Progenitor cell of endocrine pancreas (in vitro differentiated cells): ENCODE results near the gene YTHDF1. TPM values are rescaled to one million over a fixed set of nuclear protein-coding genes. Genes with fewer than 3 reads are reported as not detected.
"Not testable (repeated sequence)": the region's sequence is repeated elsewhere in the genome, so short reads cannot be mapped to it uniquely, and the experiment has no call there.

Source experiments
- DNase-seq: peaks from one replicate; pipeline ENCODE4 v3.0.0; 2021; ENCODE audit warnings: low spot score; ENCODE audit not compliant: unreplicated experiment
- H3K27ac Mint-ChIP-seq: 2 replicates; pipeline ENCODE4 v1.8.0; 2021; ENCODE audit warnings: mild to moderate bottlenecking, moderate library complexity, mixed read lengths
- H3K27me3 Mint-ChIP-seq: 2 replicates; pipeline ENCODE4 v1.8.0; 2021; ENCODE audit warnings: mixed read lengths
- H3K36me3 Mint-ChIP-seq: 2 replicates; pipeline ENCODE4 v1.8.0; 2022; ENCODE audit warnings: mixed read lengths; ENCODE audit not compliant: insufficient read depth
- H3K4me1 Mint-ChIP-seq: 2 replicates; pipeline ENCODE4 v1.8.0; 2021; ENCODE audit warnings: low read depth, mixed read lengths
- H3K4me3 Mint-ChIP-seq: 2 replicates; pipeline ENCODE4 v1.8.0; 2021; ENCODE audit warnings: low read depth, mild to moderate bottlenecking, moderate library complexity, mixed read lengths
- H3K9me3 Mint-ChIP-seq: 2 replicates; pipeline ENCODE4 v1.8.0; 2021; ENCODE audit warnings: low read depth, mixed read lengths
- total RNA-seq: library from RNA; stranded (reverse); gene quantifications from 2 replicates; pipeline ENCODE4 v1.2.1, GENCODE V29; 2021
- TF ChIP-seq, protein P1 (sequence below): fragments of 200-600 bp; sonication (generic); IDR thresholded peaks from one replicate; pipeline ENCODE4 v1.5.0; 2021; ENCODE audit warnings: antibody characterized with exemption, mild to moderate bottlenecking; ENCODE audit not compliant: unreplicated experiment

The YTHDF1 gene
- total RNA-seq, 1 donor from 2014 or later = 53.8 TPM

DNA sequence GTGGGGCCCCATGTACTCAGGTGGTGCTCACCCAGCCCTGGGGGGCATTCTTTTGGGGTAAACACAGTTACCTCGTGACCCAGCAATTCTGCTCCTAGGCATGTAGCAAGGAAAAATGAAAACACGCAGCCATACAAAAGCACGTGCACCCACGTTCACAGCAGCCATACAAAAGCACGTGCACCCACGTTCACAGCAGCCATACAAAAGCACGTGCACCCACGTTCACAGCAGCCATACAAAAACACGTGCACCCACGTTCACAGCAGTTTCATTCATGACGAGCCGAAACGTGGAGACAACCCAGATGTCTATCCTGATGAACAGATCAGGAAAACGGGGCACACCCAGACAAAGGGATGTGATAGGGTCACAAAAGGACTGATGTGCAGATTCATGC, 57.1 kb downstream of the YTHDF1 start:
- peaks cover 31% of the 10 kb centered on the region for H3K27me3 Mint-ChIP-seq
- H3K4me1 Mint-ChIP-seq = no peaks in the 10 kb centered on the region
- H3K4me3 Mint-ChIP-seq = no peak overlapping the region
- no peak overlapping the region for H3K27ac Mint-ChIP-seq
- no peaks in the 10 kb centered on the region for H3K9me3 Mint-ChIP-seq
- H3K36me3 Mint-ChIP-seq = no peaks in the 10 kb centered on the region
- DNase-seq = no peak
- TF ChIP-seq, protein P1, sequence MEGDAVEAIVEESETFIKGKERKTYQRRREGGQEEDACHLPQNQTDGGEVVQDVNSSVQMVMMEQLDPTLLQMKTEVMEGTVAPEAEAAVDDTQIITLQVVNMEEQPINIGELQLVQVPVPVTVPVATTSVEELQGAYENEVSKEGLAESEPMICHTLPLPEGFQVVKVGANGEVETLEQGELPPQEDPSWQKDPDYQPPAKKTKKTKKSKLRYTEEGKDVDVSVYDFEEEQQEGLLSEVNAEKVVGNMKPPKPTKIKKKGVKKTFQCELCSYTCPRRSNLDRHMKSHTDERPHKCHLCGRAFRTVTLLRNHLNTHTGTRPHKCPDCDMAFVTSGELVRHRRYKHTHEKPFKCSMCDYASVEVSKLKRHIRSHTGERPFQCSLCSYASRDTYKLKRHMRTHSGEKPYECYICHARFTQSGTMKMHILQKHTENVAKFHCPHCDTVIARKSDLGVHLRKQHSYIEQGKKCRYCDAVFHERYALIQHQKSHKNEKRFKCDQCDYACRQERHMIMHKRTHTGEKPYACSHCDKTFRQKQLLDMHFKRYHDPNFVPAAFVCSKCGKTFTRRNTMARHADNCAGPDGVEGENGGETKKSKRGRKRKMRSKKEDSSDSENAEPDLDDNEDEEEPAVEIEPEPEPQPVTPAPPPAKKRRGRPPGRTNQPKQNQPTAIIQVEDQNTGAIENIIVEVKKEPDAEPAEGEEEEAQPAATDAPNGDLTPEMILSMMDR = no peak

DNA sequence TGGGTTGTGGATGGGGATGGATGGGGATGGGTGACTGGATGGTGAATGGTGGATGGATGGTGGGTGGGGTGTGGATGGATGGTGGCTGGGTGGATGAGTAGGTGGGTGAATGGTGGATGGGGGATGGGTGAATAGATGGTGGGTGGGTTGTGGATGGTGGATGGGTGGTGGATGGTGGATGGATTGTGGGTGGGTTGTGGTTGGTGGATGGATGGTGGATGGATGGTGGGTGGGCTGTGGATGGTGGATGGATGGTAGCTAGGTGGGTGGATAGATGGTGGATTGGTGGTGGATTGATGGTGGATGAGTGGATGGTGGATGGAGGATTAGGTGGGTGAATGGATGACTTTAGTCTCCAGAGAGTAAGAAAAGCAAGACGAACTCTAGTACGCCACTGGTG, 57.6 kb downstream of the YTHDF1 start:
- DNase-seq = no peak
- Mint-ChIP-seq H3K27me3 (peaks cover 32% of the 10 kb centered on the region), H3K4me3 (no peak overlapping the region), H3K27ac (no peak overlapping the region), H3K4me1 (no peaks in the 10 kb centered on the region), H3K9me3 (no peaks in the 10 kb centered on the region), H3K36me3 (no peaks in the 10 kb centered on the region)
- TF ChIP-seq, protein P1 = no peak

DNA sequence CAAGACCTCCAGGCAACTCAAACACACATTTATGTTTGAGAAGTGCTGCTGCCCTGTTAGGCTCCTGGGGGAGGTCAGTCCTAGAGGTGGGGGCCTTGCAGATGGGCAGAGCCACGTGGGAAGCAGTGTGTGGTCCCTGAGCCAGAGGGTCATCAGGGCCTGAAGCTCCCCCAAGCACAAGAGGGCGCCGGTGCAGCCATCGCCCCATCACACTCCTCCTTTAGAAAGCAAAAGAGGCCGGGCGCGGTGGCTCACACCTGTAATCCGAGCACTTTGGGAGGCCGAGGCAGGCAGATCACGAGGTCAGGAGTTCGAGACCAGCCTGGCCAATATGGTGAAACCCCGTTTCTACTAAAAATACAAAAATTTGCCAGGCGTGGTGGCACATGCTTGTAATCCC, 58.5 kb downstream of the YTHDF1 start:
- H3K4me1 Mint-ChIP-seq, H3K36me3 Mint-ChIP-seq, H3K27ac Mint-ChIP-seq, H3K4me3 Mint-ChIP-seq, DNase-seq, H3K9me3 Mint-ChIP-seq: not testable (repeated sequence)
- peaks cover 27% of the 10 kb centered on the region for H3K27me3 Mint-ChIP-seq

DNA sequence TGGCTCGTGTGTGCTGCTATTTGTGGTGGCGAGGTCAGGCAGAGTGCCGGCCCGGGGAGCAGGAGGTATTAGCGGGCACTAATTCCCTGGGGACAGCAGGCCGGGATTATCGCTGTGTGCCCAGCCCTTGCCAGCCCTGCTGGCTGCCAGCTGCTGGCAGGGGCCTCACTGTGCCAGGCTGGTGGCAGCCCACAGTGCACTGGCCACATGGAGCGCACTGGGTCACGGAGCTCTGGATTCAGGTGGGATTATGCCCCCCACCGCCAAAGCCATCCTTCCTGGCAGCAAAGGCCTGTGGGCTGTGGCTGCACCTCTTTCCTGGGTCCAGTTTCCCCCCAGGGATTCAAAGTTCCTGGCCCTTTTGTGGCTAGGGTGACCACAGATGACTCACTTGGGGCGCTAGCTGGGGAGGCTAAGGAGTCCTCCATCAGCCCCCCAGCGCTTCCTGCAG, 59.7 kb downstream of the YTHDF1 start:
- Mint-ChIP-seq H3K27ac (no peak overlapping the region), H3K9me3 (no peaks in the 10 kb centered on the region), H3K36me3 (no peaks in the 10 kb centered on the region), H3K4me1 (no peaks in the 10 kb centered on the region), H3K4me3 (no peak overlapping the region), H3K27me3 (peaks cover 20% of the 10 kb centered on the region)
- TF ChIP-seq, protein P1 = no peak
- DNase-seq = no peak

DNA sequence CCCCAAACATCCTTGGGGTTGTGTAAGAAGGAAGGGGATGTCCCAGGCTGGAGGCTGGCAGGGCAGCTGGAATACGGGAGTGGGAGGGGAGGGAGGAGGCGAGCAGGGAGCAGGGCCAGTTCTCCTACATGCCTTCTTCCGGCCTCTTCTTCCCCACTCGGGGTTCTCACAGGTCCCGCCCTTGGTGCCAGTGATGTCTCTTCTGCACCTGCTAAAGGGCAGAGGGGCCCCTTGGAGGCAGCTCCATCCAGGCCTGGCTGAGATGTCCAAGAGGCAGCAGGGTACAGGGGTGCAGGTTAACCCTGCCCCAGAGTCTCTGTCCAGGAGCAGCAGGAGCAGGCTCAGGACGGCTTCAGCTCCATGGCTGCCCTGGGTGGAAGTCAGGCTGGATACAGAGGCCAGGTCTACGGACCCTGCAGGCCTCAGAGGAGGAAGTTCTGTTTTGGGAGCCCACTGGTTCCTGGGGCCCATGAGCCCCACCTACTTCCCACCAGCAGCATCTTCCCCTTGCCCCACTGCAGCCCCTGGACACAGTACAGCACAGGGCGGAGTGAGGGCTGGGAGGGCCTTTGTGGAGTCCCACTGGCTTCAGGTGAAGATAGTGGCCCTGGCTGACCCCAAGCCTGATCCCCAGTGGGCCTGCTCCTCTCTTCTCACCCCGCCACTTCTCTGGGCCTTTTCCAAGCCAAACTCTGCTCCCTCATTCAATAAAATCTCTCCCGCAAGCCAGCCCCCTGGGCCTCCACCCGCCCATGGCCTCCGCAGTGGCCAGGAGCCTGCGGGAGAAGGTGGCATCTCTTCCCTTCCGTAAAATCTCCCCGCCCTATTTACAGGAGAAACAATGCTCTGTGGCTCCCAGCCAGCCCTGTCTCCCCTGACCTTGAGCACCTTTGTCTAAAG, 60.4 kb downstream of the YTHDF1 start:
- Mint-ChIP-seq H3K27me3 (peaks cover 20% of the 10 kb centered on the region), H3K4me3 (no peak overlapping the region), H3K9me3 (no peaks in the 10 kb centered on the region), H3K4me1 (no peaks in the 10 kb centered on the region), H3K27ac (no peak overlapping the region), H3K36me3 (no peaks in the 10 kb centered on the region)
- TF ChIP-seq, protein P1 = no peak
- no peak for DNase-seq

DNA sequence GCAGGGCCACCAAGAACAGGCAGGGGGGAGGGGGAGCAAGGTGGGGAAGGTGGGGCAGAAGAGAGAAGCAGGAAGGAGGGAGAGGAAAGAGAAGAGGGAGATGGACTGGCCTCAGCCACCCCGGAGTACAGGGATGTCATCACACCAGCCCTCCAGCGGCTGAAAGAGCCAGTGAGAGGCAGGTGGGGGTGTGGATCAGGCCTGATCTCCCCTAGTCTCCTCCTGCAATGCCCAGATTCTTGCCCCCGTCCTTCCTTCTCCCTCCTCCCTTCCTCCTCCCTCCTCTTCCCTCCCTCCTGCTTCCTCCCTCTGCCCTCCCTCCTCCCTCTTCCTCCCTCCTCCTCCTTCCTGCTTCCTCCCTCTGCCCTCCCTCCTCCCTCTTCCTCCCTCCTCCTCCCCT, 61.5 kb downstream of the YTHDF1 start:
- Mint-ChIP-seq H3K27ac (no peak overlapping the region), H3K4me3 (no peak overlapping the region), H3K9me3 (no peaks in the 10 kb centered on the region), H3K27me3 (peaks cover 23% of the 10 kb centered on the region), H3K36me3 (no peaks in the 10 kb centered on the region), H3K4me1 (peaks cover 5% of the 10 kb centered on the region)
- no peak for DNase-seq
- TF ChIP-seq, protein P1 = no peak
